ENCODE data around the gene P4HB.

DNA sequence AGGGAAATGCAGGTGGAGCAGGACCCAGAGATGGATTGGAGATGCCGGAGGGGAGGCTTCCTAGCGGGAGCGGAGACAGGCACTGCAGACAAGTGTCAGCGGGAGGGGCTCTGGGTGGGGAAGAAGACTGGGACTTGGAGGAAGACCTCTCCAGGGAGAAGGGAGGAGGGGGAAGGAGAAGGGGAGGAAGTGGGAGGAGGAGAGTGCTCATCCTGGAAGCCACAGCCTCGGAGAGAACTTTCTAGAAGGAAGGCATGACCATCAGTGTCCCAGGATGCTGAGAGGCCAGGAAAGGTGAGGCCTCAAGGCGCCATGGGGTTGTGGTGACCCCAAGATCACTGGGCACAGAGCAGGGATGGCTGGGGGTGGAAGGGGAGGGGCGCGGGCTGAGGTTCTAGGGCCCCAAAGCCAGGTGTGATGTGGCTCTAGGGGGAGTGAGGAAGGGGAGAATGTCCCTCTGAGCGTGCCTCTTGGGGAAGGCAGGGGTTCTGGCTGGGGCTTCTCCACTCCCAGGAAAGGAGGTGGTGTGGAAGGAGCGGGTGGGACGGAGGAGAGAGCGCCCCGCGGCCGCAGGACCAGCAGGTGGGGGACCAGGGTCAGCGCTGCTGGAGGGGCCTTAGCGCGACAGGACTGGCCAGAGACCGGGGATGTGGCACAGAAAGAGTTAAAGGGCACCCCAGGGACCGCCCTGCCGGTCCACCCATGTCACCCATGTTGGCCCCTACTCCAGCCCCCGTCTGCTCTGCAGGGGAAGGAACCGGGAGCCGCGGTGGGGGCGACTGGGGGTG is 57.3 kb downstream of the P4HB start:
- TF ChIP-seq, protein P1, sequence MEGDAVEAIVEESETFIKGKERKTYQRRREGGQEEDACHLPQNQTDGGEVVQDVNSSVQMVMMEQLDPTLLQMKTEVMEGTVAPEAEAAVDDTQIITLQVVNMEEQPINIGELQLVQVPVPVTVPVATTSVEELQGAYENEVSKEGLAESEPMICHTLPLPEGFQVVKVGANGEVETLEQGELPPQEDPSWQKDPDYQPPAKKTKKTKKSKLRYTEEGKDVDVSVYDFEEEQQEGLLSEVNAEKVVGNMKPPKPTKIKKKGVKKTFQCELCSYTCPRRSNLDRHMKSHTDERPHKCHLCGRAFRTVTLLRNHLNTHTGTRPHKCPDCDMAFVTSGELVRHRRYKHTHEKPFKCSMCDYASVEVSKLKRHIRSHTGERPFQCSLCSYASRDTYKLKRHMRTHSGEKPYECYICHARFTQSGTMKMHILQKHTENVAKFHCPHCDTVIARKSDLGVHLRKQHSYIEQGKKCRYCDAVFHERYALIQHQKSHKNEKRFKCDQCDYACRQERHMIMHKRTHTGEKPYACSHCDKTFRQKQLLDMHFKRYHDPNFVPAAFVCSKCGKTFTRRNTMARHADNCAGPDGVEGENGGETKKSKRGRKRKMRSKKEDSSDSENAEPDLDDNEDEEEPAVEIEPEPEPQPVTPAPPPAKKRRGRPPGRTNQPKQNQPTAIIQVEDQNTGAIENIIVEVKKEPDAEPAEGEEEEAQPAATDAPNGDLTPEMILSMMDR (conservative IDR thresholded peaks at IDR 0.05) = no peak
- no peak for TF ChIP-seq ZFX (IDR thresholded peaks at IDR 0.05)
